Stimulated activated CD4-positive, alpha-beta T cell treated with anti-CD3 and anti-CD28 coated beads, Interleukin-15, amount 100 ng/mL, for 48 hours (primary cell): ENCODE results near the gene ANKRD9.
"Not testable (repeated sequence)": the region's sequence is repeated elsewhere in the genome, so short reads cannot be mapped to it uniquely, and the experiment has no call there.

Source experiments
- DNase-seq, 2 donors: peaks; one replicate each; pipeline ENCODE4 v3.0.0-alpha.2; 2020; ENCODE audit warnings: low read depth in 2 of 2

The ANKRD9 gene

GRCh38 chr14:102509746-102510615, at the start of gene ANKRD9:
TSS of gene ANKRD9 (minus strand) at chr14:102509776. CDS start at chr14:102507889, 1,887 bp downstream.
- DNase-seq = peak; percentile 82 to 90

GRCh38 chr14:102558556-102558955, 49.0 kb upstream of the ANKRD9 start:
- DNase-seq = no peak

GRCh38 chr14:102557434-102558226, 48.1 kb upstream of the ANKRD9 start:
- DNase-seq = no peak

- DNase-seq = no peak
Measured at GRCh38 chr14:102556098-102556677, 46.6 kb upstream of the ANKRD9 start.

- peak; percentile 24 to 32 for DNase-seq
Measured at GRCh38 chr14:102554821-102555819, 45.5 kb upstream of the ANKRD9 start.

- peak; percentile 15 to 51 for DNase-seq
Measured at GRCh38 chr14:102551995-102552705, 42.6 kb upstream of the ANKRD9 start.

- DNase-seq = not testable (repeated sequence)
Measured at GRCh38 chr14:102550927-102551401, 41.4 kb upstream of the ANKRD9 start.

- DNase-seq = no peak
Measured at GRCh38 chr14:102548616-102549240, 39.2 kb upstream of the ANKRD9 start.

- no peak for DNase-seq
Measured at GRCh38 chr14:102545461-102546265, 36.1 kb upstream of the ANKRD9 start.

GRCh38 chr14:102544747-102545460, 35.3 kb upstream of the ANKRD9 start:
- no peak for DNase-seq

- DNase-seq = no peak
Measured at GRCh38 chr14:102544046-102544746, 34.6 kb upstream of the ANKRD9 start.

- DNase-seq = no peak
Measured at GRCh38 chr14:102541771-102542170, 32.2 kb upstream of the ANKRD9 start.

GRCh38 chr14:102541029-102541491, 31.5 kb upstream of the ANKRD9 start:
- DNase-seq = not testable (repeated sequence)

GRCh38 chr14:102540315-102541028, 30.9 kb upstream of the ANKRD9 start:
- no peak for DNase-seq

- DNase-seq = no peak
Measured at GRCh38 chr14:102539544-102540314, 30.2 kb upstream of the ANKRD9 start.
